Cardiac septum (tissue), 1 donor: ENCODE measurements around the gene FAM234B. TPM values are rescaled to one million over a fixed set of nuclear protein-coding genes. Genes with fewer than 3 reads are reported as not detected.
"Not testable (repeated sequence)": the region's sequence is repeated elsewhere in the genome, so short reads cannot be mapped to it uniquely, and the experiment has no call there.

ENCODE experiments used
- DNase-seq: peaks from one replicate; pipeline ENCODE4 v3.0.0-alpha.2; 2020; ENCODE audit warnings: low spot score
- intact Hi-C: fragments of 100-400 bp; cut with DNase I; formaldehyde crosslinking; loops from one replicate; pipeline ENCODE4 v1.14.0; 2022
- total RNA-seq: library from RNA; stranded (reverse); fragmentation: NEBNext Ultra II Directional; extraction: Animal tissue kit (Norgen Biotek cat#: 25700); gene quantifications from one replicate; pipeline ENCODE4 v1.2.1, GENCODE V29; 2021
- donor health status: DM: no; HTN: no; CAD: no.

Gene FAM234B
- total RNA-seq, 1 donor from 2014 or later = 1.6 TPM

DNA sequence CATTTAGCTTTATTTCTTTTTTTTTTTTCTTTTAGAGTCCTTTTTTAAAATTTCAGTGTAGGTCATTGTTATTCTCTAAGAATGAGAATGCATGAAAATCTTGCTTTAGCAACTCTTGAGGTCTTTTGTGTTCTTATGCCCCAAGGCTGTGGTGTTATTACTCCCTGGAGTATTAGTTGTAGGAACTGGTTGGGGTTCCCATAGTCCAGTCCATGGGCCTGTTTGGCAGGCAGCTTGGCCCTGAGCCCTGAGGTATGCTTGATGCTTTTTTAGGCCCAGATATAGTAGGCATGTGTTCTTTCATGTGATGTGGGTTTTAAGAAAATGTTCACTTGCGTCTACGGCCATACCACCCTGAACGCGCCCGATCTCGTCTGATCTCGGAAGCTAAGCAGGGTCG, 1.6 kb downstream of the FAM234B start:
- intact Hi-C loops = no loop called here
- no peak for DNase-seq

DNA sequence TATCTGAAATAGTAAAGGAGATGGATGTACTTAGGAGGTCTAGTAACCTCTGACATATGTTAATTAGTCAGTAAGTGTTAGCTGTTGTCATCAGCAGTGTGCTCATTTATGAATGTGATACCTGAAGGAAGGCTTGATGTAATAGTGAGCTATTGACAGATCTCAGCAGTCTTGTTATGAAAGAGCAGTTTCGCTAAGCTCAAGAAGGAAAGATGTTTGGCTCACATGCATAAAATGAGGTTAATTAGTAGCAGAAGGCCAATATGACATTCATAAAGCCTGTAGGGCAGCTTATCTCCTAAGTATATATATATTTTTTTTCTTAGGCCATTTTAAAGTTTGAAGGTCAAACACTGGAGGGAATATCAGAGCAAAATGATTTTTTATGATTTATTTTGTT, 2.8 kb downstream of the FAM234B start:
- no peak for DNase-seq
- intact Hi-C loops = no loop called here

DNA sequence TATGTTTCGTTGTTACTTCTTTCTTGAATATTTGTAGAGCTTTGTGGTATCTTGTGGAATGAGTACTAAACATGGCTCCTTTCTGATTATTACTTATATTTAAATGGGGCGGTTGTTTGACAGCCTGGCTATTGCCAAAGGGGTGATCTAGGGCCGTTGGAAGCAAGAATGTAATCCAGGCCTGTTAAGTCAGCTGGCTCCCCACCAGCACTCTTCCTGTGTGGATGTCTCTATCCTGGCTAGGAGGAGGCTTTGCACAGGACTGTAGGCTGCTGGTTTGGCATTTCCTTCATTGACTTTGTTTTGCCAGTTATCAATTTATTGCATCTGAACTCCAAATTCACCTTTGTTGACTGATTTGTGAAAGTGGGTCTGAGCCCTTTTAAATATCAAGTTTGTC, 5.6 kb downstream of the FAM234B start:
- intact Hi-C loops = no loop called here
- no peak for DNase-seq

DNA sequence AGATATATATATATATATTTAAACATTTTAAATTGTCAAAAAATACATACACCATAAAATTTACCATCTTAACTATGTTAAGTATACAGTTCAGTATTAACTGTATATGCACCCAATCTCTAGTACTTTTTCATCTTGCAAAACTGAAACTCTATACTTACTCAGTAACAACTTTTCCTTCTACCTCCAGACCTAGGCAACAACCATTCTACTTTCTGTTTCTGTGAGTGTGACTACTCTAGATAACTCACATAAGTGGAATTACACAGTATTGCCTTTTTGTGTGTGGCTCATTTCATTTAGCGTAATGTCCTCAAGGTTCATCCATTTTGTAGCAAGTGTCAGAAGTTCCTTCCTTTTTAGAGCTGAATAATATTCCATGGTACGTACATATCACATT, 8.2 kb downstream of the FAM234B start:
- intact Hi-C loops = no loop called here
- DNase-seq = no peak

DNA sequence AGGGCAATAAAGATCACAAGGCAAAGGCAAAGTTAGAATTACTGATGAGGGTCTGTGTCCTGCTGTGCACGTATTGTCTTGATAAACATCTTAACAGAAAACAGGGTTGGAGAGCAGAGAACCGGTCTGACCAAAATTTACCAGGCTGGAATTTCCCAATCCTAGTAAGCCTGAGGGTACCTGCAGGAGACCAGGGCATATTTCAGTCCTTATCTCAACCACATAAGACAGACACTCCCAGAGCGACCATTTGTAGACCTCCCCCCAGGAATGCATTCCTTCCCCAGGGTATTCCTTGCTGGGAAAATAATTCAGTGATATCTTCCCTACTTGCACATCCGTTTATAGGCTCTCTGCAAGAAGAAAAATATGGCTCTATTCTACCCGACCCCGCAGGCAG, 9.4 kb downstream of the FAM234B start:
- intact Hi-C loops, DNase-seq: not testable (repeated sequence)

DNA sequence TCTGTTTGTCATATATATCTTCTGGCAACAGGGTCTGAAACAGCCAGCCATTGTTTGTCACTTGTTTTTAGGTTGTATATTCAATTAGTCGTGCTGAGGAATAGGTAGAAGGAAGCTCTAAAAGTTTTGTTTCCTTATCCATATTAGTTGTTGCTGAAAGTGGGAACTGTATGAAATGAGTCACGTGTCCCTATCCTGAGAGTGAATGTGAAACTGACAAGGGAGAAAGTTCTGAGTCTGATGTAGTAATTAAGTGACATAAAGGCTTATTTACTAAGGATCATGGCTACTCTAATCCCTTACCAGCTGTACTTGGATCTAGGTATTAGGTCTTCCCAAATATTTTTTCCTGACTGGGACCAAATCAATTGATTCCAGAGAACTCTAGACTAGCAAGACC, 16.4 kb downstream of the FAM234B start:
- intact Hi-C loops = no loop called here
- no peak for DNase-seq

DNA sequence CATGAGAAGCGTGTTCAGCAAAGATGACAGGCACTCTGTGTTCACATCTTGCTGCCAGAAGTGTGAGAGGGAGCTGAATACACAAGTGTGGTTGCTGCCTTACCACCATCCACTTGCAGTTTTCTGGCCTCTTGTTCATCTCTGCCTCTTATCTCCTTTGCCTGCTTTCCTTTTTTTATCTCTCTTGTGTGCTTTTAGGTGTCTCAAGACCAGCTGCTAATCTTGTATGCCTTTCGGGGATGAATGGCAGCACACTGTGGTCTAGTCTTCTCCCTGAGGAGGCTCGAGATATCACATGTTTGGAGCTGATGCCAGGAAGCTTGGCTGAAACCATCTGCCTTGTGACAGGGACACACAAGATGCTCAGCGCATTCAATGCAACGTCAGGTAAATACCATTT, 17.2 kb downstream of the FAM234B start:
- no peak for DNase-seq
- intact Hi-C loops = no loop called here

DNA sequence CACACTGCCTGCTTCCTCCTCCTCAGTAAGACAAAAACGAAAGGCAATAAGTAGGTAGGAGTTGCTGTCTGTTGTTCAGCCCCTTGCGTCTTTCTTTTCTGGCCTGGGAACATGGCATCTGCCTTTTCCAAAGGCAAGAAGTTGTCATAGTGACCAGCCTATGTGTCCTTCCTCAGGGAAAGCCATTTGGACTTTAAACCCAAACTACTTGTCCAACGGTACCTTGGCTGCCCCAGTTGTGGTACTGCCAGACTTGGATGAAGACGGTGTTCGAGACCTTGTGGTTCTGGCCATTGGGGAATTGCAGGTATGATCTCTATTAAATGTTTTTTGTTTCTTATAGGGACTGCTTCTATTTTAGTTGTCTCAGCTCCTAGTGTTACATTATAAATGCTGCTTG, 18.5 kb downstream of the FAM234B start:
- intact Hi-C loops = no loop called here
- no peak for DNase-seq

DNA sequence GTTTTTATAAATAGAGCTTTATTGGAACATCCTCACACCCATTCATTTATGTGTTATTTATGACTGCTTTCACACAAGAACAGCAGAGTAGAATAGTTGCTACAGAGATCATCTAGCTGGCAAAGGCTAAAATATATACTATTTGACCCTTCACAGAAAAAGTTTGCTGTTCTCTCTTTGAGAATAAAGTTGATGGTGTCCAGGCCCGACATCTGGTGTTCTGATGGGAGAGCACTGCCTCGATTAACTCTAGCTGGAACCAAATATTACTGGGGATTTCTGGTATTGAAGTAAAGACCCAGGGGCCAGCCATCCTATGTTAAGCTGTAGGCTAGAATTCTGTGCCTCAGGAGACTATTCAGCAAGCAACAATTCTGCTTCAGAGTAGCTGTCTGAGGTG, 21.8 kb downstream of the FAM234B start:
- DNase-seq = no peak
- intact Hi-C loops = no loop called here

DNA sequence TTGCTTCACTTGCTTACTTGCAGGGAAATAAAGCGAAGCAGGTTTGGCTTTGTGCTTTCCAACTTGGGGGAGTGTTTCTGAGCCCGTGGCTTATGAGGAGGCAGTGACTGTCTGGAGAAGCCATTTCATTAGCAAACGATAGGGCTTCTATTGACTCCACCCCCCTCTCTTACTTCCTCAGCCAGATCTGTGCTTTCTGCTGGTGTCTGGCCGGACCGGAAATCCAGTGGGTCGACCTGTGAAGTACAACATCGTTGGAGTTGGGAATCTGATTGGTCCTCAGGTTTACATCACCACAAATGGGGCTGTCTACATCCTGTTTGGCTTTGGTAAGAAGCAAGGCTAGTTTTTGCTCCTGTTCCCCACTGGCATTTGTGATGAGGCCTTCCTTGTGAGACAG, 22.3 kb downstream of the FAM234B start:
- DNase-seq = no peak
- intact Hi-C loops = no loop called here

DNA sequence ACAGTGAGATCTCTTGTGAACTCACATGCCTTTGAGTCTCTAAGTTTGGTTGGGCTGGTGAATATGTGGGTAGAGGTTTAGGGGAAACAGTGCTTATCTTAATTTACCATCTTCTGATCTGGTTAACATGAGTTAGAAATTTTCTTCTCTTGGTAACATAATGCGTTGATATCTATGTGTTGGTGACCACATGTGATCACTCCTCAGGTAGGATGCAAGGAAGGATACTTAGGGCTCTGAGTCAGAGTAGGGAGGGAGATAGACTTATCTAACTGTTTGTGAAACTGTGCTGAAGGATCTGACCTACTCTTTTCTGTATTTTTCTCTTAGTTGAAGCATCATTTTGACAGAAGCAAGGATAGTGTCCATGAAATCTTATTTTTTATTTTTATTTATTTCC, 23.1 kb downstream of the FAM234B start:
- intact Hi-C loops = no loop called here
- DNase-seq = no peak

DNA sequence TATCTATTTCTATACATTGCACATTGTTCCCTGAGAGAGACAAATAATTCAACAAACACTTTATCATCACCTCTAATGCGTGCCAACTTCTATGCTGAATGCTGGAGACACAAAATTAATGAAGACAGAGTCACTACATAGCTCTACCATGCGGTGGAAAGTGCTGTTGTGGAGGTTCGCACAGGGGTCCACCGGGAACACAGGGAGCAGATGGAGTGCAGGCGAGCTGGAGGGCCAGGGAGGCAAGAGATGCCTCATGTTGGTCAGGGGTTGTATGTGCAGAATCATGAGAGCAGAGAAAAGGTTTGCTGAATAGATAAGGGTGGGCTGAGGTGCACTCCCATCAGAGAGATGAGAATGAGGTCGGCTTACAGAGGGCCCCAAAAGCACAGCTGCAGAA, 25.2 kb downstream of the FAM234B start:
- DNase-seq = no peak
- intact Hi-C loops = no loop called here

DNA sequence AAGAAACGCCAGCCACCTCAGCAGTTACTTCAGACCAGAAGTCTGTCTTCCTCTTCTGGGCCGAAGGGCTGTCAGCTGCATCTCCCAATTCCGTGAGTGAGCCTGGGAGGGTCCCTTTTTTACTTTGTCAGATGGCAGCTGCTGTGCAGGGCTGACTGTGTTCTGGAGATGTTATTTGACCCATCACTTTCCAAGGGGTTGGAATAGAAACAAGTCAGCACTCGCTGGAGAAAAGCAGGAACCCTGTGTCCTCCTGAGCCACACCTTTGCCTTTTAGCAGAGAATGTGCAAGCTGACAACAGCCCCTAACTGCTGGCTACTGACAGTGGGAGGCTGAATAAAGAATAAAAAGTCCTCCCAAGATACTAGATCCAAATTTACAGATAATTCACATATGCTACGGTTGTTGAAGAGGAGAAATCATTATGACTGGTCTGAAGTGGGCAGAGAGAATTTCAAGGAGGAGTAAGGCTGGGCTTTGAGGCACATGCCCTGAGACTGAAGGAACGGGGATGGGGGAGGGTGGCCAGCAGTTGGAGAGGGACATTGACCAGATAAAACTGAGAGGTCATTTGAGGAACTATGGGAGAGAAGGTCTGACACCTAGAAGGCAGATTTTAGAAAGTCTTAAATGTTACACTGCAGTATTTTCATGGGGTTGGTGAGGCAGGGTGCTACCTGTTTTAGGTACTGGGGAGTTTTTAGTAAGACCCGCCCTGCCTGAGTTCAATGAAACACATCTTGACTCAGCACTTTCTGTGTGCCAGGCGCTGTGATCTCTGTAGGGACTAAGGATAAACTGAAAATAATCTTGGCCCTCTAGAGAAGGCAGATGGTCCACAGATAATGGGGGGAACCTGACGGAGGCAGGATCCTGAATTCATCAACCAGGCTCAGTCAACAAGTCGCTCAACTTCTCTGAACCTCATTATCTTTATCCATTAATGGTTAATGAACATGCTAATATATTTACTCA, 27.4 kb downstream of the FAM234B start:
- intact Hi-C loops = no loop called here
- no peak for DNase-seq

DNA sequence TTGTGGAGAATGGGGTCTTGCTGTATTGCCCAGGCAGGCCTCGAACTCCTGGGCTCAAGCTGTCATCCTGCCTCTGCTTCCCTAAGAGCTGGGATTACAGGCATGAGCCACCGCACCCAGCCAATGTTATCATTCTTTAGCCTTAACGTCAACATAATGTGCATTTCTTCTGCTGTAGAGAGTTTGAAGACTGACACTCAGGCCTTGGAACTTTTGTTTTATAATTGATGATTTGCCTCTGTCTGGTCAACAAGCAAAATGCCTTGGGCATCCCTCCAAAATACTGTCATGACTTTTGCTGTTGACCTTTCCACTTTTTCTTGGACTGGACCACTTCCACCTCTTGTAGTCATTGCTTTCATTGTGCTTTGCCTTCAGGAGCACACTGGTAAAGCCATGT, 29.0 kb downstream of the FAM234B start:
- intact Hi-C loops = no loop called here
- DNase-seq = no peak

DNA sequence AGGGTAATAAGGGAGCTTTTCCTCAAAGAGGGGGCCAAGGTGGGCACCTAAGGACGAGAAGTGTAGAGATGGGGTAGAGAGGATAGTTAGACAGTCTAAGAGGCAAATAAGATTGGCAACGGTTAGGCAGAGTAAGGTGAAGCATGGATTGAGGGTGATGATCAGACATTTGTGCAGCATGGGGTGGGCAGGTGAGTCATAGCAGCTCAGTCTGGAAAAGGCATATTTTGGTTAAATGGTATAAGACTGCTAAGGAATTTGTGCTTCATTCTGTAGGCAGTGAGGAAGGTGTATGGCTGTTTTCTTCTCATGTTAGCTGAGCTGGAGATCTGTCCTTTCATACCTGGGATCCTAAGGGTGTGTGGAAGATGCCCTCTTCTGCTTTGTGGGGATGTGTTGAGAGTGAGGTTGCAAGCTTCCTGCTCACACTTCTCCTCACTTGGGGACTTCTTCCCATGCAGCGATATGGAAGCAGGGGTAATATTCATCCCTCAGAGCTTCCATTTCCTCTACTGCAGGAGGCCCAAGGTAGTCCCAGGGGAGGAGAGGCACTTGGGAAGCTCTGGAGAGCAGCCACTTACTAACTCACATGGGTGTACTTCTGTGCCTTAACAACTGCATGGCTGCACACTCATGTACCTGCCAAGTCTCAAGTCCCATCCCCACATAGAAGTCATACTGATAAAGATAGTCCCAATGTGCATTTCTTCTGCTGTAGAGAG, 30.4 kb downstream of the FAM234B start:
- no peak for DNase-seq
- intact Hi-C loops = no loop called here

DNA sequence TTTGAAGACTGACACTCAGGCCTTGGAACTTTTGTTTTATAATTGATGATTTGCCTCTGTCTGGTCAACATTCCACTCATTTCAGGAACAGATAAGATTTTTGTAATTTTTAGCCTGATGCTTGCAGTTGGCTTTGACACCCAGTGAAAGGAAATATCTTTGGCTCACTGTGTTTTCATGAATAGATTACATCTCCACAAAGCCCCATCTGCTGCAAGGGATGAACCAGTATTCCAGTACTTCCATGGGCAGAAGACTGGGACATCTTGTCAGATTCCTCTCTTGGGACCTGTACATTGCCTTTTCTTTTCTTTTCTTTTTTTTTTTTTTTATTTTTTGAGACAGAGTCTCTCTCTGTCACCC, 30.9 kb downstream of the FAM234B start:
- intact Hi-C loops = no loop called here
- DNase-seq = no peak

DNA sequence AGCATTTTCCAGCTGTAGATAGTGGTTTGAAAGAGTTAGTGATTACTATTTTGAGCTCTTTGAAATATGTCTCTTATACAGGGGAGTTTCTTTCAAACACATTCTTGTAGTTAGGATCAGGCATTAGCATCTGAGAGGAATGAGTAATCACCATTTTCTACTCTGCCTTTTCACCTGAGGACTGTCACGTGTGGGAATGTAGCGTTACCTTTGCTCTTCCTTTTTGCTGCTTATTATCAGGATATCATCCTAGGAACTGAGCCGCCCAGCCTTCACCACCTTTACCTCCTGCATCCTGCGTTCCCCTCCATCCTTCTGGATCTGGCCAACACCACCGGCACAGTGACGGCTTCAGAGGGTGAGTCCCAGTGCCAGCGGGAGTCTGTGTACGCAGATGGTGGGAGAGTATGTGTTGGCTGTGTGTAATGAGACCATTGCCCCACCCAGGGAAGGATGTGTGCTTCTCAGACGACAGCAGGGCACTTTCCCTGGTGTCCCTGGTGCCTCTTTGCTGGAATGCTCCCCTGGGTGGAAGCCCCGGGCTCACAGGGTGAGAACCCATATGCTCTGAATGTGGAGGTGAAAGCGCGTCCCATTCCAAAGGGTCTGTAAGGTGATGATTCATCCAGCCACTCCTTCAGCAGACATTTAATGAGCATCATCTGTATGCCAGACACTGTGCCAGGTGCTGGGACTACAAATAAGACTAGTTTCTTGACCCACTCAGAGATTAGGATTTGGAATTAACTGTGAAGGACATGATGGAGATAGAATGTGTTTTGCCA, 31.8 kb downstream of the FAM234B start:
- intact Hi-C loops = no loop called here
- DNase-seq = no peak

DNA sequence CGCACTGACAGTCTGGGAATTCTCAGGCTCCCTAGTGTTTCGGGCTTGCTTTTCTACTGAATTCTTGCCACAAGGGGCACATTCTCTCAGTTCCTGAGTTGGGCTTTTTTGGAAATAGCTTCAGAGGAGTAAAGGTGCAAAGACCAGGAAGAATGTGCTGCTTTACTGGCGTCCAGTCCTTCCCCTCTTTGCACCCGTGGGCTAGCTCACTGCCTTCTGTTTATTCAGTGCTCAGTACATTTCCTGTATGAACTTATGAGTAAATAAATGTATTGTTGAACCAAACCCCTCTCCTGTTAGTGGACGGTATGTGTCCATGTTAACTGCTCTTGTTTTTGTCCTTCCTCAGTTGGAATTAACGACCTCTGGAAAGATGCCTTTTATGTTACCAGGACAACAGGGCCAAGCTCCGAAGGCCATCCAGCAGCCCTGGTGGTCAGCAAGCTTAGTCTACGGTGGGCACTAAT, 35.3 kb downstream of the FAM234B start:
- DNase-seq = no peak
- intact Hi-C loops = no loop called here

DNA sequence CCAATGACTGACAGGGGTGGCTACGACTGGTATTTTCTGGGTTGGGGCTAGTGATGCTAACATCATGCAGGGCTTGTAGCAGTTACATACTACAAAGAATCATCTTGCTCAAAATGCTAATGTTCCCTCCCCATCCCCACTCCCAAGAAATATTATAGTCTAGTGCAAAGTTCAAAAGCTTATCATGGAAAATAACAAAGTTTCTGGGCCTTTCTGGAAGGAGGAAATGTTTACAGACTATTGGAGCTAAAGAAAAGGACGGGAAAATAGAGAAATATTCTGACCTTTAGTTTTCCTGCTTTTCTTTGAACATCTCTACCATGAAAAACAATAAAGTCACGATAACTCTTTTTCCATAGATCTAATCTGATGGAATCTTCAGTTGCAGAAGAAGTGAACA, 36.1 kb downstream of the FAM234B start:
- no peak for DNase-seq
- intact Hi-C loops = no loop called here

DNA sequence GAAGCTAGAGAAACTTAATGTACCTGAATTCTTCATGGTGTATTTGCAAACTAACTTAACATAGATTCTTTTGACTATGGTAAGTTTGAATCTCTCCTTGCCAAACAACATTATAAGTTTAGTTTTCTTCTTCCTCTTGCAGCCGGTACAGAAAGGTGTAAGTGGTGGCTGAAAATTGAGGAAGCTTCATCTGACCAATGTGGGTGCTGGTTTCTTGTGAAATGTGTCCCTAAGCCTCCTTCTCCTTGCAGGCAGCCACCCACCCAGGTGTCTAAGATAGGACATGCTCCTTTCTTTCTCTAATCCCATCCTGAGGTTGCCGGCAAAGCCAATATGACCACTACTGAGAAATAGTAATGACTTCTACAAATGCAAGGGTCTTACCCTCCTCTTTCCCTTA, 38.7 kb downstream of the FAM234B start:
- DNase-seq = no peak
- intact Hi-C loops = no loop called here
